NB4 (cell line): Measurements from ENCODE around the gene KLK10.

Experiments
- TF ChIP-seq, protein P1 (sequence below): IDR thresholded peaks from one replicate; pipeline ENCODE4 v1.5.1; 2012; ENCODE audit warnings: low read depth, low read length
- TF ChIP-seq, protein P2 (sequence below): IDR thresholded peaks from 2 replicates; pipeline ENCODE4 v1.6.1; 2011; ENCODE audit warnings: low read depth, low read length

DNA sequence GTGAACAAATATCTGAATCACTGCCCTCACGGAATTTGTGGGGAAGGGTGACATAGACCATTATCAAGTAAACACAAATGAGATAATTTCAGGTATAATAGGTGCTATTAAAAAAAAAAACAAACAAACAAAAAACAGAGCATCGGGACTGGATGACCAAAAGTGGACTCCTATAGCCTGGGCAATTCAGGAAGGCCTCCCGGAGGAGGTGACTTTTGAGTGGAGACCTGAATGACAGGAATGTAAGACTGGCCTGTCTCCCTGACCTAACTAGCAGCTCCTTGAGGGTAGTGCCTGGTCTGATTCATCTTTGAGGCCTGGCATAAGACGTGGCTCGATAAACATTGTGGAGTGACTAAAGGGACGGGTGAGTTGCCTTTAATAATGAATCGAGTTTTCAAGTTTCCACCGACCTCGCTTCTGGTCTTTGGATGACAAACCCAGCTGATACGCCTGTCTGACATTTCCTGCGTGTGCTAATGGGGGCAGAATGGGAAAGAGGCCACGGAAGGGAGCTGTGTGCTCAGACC is 6.8 kb downstream of the KLK10 start:
- TF ChIP-seq, protein P1, sequence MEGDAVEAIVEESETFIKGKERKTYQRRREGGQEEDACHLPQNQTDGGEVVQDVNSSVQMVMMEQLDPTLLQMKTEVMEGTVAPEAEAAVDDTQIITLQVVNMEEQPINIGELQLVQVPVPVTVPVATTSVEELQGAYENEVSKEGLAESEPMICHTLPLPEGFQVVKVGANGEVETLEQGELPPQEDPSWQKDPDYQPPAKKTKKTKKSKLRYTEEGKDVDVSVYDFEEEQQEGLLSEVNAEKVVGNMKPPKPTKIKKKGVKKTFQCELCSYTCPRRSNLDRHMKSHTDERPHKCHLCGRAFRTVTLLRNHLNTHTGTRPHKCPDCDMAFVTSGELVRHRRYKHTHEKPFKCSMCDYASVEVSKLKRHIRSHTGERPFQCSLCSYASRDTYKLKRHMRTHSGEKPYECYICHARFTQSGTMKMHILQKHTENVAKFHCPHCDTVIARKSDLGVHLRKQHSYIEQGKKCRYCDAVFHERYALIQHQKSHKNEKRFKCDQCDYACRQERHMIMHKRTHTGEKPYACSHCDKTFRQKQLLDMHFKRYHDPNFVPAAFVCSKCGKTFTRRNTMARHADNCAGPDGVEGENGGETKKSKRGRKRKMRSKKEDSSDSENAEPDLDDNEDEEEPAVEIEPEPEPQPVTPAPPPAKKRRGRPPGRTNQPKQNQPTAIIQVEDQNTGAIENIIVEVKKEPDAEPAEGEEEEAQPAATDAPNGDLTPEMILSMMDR, result no peak
- TF ChIP-seq, protein P2, sequence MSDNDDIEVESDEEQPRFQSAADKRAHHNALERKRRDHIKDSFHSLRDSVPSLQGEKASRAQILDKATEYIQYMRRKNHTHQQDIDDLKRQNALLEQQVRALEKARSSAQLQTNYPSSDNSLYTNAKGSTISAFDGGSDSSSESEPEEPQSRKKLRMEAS, result no peak
